ENCODE data around the gene TIAM2. TPM values are rescaled to one million over a fixed set of nuclear protein-coding genes. Genes with fewer than 3 reads are reported as not detected.
A peak's percentile ranks its signal among the peaks of the same experiment; 100 is the strongest.

Gene TIAM2
- total and polyA plus RNA-seq, 9 of the 15 experiments (the other 6 are each of a cell fraction or from before 2014, with no cell fraction given): 0.73 to 6.5 (median 4.3) TPM

DNA sequence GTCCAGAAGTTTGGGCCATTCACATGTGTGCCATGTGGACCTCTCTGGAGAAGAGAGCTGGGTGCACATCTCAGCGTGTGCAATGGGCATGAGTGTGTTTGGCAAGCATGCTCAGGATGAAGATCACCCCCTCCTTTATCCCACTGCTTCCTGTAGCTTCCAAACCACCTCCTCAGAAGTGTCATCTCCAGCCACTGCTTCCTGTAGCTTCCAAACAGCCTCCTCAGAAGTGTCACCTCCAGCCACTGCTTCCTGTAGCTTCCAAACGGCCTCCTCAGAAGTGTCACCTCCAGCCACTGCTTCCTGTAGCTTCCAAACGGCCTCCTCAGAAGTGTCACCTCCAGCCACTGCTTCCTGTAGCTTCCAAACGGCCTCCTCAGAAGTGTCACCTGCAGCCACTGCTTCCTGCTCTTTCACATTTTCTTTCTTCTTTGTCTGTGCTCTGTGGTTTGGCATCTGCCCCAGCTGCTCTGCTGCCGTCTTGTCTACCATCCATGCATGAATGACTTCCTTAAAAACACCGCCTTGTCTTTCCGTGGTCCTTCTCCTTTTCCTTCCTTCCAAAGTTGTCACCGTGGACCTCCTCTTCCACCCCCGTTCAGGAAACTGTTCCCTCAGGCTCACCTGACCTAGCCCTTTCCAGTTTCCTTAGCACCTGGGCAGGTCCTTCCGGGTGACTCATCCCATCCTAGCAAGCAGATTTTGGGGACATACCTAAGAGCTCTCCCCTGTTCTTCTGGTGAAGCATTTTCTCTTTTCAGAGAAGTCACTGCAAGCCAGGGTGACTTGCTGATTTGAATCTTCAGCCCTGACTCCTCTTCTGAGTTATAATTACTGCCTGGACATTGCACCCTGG, 43.5 kb upstream of the TIAM2 start (continued):
- TF ChIP-seq, protein P1, sequence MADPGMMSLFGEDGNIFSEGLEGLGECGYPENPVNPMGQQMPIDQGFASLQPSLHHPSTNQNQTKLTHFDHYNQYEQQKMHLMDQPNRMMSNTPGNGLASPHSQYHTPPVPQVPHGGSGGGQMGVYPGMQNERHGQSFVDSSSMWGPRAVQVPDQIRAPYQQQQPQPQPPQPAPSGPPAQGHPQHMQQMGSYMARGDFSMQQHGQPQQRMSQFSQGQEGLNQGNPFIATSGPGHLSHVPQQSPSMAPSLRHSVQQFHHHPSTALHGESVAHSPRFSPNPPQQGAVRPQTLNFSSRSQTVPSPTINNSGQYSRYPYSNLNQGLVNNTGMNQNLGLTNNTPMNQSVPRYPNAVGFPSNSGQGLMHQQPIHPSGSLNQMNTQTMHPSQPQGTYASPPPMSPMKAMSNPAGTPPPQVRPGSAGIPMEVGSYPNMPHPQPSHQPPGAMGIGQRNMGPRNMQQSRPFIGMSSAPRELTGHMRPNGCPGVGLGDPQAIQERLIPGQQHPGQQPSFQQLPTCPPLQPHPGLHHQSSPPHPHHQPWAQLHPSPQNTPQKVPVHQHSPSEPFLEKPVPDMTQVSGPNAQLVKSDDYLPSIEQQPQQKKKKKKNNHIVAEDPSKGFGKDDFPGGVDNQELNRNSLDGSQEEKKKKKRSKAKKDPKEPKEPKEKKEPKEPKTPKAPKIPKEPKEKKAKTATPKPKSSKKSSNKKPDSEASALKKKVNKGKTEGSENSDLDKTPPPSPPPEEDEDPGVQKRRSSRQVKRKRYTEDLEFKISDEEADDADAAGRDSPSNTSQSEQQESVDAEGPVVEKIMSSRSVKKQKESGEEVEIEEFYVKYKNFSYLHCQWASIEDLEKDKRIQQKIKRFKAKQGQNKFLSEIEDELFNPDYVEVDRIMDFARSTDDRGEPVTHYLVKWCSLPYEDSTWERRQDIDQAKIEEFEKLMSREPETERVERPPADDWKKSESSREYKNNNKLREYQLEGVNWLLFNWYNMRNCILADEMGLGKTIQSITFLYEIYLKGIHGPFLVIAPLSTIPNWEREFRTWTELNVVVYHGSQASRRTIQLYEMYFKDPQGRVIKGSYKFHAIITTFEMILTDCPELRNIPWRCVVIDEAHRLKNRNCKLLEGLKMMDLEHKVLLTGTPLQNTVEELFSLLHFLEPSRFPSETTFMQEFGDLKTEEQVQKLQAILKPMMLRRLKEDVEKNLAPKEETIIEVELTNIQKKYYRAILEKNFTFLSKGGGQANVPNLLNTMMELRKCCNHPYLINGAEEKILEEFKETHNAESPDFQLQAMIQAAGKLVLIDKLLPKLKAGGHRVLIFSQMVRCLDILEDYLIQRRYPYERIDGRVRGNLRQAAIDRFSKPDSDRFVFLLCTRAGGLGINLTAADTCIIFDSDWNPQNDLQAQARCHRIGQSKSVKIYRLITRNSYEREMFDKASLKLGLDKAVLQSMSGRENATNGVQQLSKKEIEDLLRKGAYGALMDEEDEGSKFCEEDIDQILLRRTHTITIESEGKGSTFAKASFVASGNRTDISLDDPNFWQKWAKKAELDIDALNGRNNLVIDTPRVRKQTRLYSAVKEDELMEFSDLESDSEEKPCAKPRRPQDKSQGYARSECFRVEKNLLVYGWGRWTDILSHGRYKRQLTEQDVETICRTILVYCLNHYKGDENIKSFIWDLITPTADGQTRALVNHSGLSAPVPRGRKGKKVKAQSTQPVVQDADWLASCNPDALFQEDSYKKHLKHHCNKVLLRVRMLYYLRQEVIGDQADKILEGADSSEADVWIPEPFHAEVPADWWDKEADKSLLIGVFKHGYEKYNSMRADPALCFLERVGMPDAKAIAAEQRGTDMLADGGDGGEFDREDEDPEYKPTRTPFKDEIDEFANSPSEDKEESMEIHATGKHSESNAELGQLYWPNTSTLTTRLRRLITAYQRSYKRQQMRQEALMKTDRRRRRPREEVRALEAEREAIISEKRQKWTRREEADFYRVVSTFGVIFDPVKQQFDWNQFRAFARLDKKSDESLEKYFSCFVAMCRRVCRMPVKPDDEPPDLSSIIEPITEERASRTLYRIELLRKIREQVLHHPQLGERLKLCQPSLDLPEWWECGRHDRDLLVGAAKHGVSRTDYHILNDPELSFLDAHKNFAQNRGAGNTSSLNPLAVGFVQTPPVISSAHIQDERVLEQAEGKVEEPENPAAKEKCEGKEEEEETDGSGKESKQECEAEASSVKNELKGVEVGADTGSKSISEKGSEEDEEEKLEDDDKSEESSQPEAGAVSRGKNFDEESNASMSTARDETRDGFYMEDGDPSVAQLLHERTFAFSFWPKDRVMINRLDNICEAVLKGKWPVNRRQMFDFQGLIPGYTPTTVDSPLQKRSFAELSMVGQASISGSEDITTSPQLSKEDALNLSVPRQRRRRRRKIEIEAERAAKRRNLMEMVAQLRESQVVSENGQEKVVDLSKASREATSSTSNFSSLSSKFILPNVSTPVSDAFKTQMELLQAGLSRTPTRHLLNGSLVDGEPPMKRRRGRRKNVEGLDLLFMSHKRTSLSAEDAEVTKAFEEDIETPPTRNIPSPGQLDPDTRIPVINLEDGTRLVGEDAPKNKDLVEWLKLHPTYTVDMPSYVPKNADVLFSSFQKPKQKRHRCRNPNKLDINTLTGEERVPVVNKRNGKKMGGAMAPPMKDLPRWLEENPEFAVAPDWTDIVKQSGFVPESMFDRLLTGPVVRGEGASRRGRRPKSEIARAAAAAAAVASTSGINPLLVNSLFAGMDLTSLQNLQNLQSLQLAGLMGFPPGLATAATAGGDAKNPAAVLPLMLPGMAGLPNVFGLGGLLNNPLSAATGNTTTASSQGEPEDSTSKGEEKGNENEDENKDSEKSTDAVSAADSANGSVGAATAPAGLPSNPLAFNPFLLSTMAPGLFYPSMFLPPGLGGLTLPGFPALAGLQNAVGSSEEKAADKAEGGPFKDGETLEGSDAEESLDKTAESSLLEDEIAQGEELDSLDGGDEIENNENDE (IDR thresholded peaks at IDR 0.05; ENCODE audit: low read depth, low read length): no peak
- peak; percentile 53 for TF ChIP-seq GABPA (tag; conservative IDR thresholded peaks at IDR 0.05; ENCODE audit: low read depth)
- TF ChIP-seq C11orf30 (IDR thresholded peaks at IDR 0.05; ENCODE audit: low read depth): peak; percentile 70
- TF ChIP-seq, protein P2, sequence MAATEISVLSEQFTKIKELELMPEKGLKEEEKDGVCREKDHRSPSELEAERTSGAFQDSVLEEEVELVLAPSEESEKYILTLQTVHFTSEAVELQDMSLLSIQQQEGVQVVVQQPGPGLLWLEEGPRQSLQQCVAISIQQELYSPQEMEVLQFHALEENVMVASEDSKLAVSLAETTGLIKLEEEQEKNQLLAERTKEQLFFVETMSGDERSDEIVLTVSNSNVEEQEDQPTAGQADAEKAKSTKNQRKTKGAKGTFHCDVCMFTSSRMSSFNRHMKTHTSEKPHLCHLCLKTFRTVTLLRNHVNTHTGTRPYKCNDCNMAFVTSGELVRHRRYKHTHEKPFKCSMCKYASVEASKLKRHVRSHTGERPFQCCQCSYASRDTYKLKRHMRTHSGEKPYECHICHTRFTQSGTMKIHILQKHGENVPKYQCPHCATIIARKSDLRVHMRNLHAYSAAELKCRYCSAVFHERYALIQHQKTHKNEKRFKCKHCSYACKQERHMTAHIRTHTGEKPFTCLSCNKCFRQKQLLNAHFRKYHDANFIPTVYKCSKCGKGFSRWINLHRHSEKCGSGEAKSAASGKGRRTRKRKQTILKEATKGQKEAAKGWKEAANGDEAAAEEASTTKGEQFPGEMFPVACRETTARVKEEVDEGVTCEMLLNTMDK (IDR thresholded peaks at IDR 0.05; ENCODE audit: borderline replicate concordance, insufficient read depth, low read depth, low read length, poor library complexity, severe bottlenecking): no peak
- TF ChIP-seq, protein P3, sequence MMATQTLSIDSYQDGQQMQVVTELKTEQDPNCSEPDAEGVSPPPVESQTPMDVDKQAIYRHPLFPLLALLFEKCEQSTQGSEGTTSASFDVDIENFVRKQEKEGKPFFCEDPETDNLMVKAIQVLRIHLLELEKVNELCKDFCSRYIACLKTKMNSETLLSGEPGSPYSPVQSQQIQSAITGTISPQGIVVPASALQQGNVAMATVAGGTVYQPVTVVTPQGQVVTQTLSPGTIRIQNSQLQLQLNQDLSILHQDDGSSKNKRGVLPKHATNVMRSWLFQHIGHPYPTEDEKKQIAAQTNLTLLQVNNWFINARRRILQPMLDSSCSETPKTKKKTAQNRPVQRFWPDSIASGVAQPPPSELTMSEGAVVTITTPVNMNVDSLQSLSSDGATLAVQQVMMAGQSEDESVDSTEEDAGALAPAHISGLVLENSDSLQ (IDR thresholded peaks at IDR 0.05): 0 out of 2 replicates have a peak, but pooled peaks have one; percentile 6
- no peak for TF ChIP-seq MIER1 (IDR thresholded peaks at IDR 0.05; ENCODE audit: low read depth)
- TF ChIP-seq ZNF77 (CRISPR knock-in tag; IDR thresholded peaks at IDR 0.05): no peak
- TF ChIP-seq ZNF778 (CRISPR knock-in tag; IDR thresholded peaks at IDR 0.05): no peak
- no peak for TF ChIP-seq EHMT2 (IDR thresholded peaks at IDR 0.05)
- TF ChIP-seq RFX7 (CRISPR knock-in tag; IDR thresholded peaks at IDR 0.05): no peak
- TF ChIP-seq ZNF316 (IDR thresholded peaks at IDR 0.05): peak; percentile 66; the same call in 1 of the 2 replicates

Measured in K562 (cell line).